Activated CD8-positive, alpha-beta memory T cell treated with anti-CD3 and anti-CD28 coated beads, Interleukin-2, amount 50 U/mL, for 1 hour (primary cell): ENCODE data around the gene DAB2IP.
"Not testable (repeated sequence)": the region's sequence is repeated elsewhere in the genome, so short reads cannot be mapped to it uniquely, and the experiment has no call there.

Source experiments
- DNase-seq: peaks from one replicate; pipeline ENCODE4 v3.0.0-alpha.2; 2020; ENCODE audit errors: extremely low read depth

Gene DAB2IP

DNA sequence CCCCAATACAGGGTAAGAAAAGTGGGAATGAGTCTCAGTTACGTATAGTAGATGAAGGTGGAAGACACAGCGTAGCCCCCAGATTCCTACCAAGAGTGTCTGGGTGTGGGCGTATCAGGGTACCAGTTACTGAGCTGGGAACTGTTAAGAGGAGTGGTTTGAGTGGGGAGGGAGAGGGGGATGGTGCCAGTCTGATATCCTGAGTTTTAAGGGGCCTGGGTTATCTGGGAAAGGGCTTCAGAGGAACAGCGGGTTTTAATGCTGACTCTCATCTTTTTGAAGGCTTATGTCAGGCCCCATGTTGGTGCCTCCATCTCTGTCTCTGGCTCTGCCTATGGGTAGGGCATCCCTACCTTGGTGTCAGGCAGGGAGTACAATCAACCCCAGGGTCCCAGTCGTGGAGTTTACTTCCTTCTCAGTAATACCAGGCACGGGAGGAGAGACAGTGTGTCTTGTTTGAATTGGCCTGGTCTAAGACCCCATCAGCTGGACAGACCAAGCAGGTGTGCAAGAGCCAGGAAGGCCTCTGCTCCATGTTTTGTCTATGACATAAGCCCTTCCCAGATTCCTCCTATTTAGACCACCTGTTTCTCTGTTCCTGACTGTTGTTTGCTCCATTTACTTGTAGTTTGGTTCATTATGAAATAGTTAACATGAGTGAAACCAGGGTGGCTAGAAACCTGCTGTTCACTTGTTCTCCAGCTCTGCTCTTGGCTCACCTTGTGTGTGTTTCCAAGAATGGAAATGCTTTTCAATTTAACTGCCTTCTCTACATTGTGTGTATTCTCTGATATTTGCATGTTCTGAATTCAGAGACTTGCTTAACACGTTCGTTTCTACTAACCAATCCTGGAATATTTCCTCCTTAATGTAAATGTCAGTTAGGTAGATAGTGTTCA lies 125.6 kb downstream of the DAB2IP start:
- no peak for DNase-seq

DNA sequence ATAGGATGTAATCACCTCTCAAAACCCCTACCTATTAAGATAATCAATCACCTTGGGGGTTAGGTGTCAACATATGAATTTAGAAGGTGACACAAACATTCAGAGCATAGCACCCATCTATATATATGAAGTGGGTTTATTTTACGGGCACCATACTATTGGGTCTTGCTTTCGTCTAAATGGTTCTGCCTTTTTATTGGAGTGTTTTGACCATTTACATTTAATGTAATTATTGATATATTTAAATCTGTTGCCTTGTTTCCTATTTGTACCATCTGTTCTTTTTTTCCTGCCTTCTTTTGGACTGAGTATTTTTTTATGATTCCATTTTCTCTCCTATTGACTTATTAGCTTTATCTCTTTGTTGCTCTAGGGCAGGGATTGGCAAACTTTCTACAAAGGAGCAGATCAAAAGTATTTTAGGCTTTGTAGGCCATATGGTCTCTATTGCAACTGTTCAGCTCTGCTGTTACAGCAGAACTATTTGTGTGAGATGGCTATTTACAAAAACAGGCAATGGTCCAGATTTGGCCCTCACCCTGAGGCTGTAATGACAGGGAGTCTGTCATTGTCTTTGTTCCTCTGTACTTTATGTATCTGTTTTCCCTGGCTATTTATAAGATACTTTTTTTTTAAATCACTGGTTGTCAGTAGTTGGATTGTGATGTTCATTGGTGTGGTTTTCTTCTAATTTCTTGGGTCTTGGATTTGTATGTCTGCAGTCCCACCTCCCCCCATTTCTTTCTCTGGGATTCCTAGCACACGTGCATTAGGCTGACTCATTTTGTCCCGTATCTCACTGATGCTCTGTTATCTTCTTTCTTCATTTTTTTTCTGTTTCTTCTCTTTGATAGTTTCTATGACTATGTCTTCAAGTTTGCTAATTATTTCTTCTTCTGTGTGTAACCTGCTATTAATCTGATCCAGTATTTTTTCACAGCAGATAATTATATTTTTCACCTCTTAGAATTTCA lies 127.1 kb downstream of the DAB2IP start:
- no peak for DNase-seq

DNA sequence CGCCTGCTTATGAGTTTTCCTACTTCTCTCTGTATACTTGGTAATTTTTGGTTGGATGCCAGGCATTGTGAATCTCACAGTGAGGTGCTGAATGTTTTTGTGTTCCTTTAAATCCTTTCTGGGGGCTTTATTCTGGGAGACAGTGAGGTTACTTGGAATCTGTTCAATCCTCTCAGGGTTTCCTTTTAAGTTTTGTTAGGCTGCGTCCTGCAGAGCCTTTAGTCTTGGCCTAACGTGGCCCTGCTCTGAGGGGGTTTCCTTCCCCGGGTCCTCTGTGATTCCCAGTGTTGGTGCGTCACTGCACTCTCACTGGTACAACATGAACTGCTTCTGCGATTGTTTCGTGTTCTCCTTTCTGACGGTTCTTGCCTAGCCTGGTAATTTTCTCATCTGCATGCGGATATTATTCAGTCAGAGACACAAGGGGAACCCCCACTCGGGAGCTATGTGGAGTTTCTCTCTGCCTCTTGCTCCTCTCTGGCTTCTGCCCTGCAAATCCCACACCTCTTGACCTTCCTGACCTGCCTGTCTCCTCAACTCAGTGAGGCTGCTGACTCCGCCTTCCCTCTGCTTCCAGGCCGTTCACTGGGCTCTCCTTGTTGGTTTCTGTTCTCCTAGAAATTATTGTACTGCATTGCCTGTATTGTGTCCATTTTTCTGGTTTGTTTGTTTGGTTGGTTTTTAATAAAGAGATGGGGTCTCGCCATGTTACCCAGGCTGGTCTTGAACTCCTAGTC lies 128.1 kb downstream of the DAB2IP start:
- no peak for DNase-seq

DNA sequence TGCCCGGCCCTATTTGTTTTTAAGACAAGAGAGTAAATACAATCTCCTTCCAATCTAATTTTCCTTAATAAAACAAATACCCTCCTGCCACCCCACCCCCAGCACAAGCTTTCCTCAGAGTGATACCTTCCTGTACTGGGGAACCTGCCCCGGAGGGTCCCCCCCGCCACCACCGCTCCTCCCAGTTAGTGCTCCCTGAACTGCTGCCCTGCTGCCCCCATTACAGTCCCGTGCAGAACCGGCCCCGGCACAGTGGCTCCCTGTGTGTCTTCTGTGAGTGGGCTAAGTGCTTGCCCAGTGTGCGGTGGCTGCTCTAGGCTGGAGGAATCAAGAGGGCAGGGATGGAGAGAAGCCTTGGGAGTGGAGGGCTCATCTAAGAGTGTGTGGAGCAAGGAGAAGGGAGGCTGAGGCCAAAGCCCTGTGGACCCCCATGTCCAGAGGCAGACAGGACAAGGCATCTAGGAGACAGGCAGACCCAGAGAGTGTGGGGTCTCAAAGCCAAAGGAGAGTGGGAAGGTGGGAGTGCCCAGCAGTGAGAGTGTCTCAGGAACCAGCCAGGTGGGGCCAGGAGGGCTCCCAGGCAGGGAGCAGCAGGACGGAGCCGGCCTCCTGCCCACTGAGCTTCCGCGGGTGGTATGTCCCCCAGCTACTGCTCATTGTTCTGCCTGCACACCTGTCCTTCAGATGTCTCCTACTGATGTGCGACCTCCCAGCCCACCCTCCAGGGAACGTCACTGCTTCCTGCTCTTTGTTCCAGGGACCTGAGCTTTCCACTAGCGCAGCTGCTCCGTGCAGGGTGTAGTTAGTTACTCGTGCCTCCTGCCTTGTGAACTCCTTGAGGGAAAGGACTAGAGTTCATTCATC lies 129.0 kb downstream of the DAB2IP start:
- no peak for DNase-seq

DNA sequence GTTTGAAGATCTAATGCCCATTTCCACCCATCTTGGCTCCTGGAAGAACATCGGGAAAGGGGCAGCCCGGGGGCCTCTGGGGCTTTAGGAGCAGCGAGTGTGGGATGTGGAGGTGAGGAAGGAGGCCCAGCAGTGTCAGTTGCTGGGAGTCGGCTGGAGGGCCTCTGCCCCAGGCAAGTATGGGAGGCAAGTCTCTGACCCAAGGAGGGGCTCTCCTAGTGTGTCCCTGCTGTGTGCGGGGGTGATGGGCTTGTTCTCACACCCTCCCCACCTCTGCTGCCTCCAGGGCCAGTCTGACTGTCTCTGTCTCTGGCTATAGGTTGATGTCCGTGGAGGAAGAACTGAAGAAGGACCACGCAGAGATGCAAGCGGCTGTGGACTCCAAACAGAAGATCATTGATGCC lies 129.7 kb downstream of the DAB2IP start:
- no peak for DNase-seq

DNA sequence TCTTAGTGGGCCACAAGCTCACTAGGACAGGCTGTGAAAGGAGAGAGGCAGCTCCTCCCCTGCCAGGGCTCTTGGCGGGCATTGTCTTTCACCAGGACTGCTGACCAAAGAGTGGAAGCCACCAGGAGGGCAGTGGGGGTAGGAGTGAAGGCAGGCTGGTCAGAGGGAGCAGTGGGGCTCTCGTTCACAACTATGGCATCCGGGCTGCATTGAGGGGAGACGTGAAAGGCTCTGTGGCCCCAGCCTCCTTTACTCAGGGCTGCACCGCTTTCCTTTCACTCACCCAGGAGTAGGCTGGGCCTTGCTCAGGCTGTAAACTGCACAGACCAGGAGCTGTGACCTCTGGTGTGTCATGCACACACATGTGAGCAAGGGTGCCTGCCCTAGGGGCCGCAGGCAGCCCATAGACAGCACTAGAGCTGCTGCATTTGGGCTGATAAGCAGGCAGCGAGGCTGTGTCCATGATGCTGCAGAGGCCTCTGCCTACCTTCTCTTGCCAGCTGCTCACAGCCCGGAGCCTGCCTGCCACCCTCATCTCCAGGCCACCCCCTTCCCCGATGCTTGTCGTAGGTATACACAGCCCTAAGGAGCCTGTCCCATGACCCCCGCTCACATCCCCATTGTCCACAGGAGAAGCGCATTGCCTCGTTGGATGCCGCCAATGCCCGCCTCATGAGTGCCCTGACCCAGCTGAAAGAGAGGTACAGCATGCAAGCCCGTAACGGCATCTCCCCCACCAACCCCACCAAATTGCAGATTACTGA lies 130.4 kb downstream of the DAB2IP start:
- DNase-seq = no peak

DNA sequence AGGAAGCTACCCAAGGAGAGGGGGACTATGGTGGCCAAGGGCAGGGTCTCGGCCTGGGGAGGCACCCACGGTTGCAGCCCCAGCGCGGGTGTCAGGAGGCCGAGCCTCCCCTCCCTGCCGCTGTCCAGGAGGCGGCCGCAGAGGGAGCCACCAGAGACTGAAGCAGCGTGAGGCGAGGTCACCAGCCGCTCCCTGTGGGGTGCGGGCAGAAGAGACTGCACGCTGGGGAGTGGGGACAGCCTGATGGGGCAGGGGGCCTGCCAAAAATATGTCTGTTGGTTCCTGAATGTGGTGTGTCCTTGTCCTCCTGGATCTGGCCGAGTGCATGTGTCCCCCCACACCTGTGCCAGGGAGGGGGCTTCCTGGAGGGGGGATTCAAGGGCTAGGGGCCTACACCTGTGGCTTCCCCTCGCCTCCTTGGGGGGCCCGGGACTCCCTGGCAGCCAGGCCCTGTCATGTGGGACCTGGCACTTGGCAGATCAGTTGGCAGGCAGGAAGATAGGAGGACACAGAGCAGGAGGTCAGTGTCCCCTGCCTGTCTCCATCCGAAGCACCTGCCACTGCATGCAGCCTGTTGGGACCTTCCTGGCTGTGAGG lies 131.2 kb downstream of the DAB2IP start:
- no peak for DNase-seq

DNA sequence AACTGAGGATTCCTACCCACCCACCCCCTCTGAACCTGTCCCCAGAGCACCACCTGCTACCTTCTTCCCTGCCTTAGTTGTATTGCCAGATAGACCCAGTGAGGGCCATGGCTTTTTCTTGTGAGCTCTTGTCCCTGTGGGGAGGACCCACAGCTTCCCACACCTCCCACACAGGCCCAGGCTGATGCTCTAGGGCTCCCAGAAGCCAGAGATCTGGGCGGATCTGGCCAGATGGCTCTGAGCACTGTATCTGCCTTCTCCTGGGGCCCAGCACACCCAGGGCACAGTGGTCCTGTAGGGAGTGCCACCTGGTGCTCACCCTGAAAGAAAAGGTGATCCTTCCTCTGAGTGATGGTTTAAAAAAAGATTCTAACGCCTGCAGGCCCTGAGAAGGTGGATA lies 131.7 kb downstream of the DAB2IP start:
- DNase-seq = no peak

DNA sequence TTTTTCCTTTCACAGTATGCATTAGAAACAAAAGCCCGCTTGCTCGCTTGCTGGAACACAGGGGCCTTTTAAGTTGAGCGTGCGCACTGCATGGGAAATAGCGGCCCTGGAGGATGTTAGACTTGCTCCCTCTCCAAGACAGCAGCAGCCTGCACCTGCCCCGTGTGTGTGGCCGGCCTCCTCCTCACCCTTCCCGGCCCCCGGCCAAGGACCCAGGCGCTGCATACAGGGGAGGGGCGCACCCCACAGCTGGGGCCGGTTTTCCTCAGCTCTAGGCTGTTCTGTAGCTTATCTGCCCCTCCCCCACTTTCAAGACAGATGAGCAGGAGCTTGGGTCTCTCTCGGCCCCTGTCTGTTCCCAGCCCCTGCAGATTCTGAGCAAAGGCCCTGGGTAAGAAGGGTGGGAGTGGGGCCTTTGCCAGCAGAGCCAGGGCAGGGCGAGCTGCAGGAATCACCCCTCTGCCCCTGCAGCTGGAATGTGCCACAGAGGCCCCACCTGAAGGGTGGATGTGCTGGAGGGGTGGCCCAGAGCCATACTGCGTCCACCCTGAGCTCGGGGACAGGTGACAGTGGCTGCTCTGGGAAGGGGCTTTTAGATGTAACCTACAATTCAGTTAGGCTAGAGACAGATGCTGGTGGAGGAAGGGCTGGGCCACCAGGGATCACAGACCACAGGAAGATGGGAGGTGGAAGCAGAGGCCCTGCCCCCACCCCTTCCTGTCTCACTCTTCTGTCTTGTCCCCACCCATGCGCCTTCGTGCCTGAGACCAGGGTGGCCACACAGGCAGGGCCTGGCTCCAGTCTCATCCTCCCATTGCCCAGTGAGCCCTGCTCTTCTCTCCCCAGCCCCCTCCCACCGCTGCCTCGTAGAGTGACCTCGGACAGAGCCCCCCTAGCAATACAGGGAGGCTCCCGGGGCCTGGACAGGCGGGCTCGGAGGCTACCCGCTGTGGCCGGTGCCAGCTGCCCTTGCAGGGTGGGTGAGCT lies 132.4 kb downstream of the DAB2IP start:
- no peak for DNase-seq

DNA sequence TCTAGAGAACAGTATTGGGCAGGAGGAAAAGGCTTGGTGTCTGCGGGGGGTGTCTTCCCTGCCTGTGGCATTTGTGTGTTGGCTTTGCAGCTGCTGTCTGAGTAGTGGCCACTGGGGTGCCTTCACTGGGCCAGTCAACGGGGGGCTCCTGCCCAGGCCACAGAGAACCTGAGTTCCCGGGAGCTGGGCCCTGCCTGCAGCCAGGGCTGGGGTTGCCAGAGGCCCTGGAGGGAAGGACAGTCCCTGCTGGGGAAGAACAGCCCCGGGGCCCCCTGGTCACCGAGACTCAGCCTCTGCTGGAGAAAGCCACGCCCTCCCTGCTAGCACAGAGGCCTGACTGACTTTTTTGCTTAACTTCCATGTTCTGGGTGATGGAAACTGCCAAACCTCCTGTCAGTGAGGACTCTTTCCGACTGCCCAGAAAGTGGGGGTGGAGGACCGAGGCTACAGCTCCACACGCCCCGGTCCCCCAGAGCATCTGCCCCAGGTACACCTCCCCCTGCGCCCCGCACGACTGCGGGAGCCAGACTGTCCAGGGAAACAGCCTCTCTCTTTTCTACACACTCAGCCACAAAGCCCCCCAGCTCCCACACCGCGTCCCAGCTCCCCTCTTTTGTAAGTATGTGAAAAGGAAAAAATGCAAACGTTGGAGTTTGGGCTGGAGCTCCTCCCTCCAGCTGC lies 133.4 kb downstream of the DAB2IP start:
- no peak for DNase-seq

DNA sequence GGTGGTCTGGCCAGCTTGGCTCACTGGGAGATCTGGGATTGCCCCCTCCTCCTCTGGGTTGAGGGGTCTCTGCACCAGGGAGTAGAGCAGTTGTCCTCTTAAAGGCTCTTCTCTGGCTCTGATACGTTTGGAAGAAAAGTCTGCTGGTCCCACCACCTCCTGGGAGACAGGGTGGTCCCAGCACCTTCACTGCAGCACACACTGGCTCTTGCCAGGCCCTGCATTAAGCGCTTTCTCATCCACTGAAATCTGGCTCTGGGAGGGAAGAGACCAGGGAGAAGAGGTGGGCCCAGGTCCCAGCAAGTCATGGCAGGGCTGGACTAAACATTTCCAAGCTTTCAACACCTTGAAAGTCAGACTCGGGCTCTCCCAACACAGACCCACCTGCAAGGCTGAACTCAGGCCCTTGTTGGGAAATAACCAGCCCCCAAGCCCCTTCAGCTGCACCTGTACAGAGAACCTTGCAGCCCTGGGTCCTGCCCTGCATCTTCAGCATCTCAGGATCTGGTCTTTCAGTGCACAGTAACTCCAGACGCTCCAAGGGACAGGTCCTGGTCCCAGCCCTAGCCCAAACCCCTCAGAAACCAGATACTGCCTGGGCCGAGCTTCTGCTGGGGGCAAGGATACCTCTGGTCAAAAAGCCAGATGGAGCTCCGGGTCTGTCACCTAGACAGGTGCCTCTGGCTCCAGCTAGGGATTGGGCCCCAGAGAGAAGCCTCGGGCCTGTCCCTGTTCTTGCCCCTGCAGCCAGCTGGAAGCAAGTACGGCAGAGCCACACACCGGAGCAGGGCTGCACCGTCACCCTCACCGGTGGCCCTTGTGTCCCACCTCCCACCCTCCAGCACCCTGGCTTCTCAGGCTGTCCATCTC lies 134.5 kb downstream of the DAB2IP start:
- DNase-seq = no peak

DNA sequence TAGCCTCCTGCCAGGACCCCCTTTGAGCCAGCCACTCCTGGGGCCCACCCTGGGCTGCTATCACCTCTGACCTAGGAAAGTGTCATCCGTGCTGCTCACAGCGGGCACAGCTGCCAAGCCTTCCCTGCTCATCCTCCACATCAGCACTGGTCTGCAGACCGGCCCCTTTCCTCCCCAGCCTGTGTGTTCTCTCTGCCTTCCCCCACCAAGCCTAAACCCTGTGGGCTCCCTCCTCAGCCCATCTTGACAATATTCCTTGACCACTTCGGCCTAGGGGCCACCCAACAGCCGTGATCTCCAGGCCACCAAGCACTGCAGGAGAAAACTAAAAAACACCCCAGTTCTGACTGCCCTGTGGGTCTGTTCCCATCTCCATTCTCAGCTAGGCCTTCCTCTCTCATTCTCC lies 135.1 kb downstream of the DAB2IP start:
- DNase-seq = no peak

DNA sequence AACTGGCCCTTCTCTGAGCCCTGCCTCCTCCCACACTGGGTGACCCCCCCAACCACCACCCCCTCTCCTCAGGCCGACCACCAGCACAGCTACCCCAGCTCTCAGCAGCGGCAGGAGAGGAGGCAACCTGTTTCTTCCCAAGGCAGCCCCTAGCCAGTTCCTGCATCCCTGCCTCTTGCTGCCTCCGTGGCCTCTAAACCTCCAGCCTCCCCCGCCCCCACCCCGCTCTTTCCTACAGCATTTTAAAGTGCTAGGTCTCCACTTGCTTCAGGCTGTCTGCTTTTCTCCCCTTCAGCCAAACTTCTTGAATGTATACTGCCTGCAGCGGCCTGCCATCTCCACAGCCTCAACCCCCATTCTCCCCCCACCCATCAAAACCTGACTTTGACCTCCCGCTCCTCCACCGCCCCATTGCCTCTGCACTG lies 135.6 kb downstream of the DAB2IP start:
- no peak for DNase-seq

DNA sequence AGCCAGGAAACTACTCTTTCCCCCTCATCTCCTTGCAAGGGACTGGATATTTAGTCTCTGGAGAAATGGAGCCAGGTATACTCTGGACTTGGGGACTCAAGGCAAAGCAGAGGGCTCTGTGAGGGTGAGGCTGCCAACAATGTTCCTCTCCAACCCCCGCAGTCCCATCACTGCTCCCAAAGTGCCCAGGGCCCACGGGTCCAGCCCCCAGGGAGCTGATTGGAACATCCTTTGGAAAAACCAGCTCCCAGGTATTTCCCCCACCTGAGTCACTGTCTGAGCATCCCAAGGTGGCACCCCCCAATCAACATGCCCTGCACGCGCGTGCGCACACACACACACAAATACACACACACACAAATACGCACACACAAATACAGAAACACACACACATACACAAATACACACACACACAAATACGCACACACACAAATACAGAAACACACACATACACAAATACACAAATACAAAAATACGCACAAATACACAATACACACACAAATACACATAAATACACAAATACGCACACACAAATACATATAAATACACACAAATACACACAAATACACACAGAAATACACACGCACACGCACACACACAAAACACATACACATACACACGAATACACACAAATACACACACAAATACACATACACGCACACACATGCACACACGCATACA lies 137.4 kb downstream of the DAB2IP start:
- DNase-seq = no peak

DNA sequence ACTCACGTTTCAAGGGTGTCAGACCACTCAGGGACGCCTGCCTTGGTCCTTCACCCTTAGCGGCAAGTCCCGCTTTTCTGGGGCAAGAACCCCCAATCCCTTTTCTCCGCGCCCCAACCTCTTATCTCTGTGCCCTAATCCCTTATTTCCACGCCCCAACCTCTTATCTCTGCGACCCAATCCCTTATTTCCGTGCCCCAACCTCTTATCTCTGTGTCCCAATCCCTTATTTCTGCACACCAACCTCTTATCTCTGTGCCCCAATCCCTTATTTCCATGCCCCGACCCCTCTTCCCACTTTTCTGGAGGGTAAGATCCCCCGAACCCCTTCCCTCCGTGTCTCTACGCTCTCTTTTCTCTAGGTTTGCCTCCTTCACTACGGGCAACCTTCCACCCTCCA lies 139.4 kb downstream of the DAB2IP start:
- DNase-seq = no peak

DNA sequence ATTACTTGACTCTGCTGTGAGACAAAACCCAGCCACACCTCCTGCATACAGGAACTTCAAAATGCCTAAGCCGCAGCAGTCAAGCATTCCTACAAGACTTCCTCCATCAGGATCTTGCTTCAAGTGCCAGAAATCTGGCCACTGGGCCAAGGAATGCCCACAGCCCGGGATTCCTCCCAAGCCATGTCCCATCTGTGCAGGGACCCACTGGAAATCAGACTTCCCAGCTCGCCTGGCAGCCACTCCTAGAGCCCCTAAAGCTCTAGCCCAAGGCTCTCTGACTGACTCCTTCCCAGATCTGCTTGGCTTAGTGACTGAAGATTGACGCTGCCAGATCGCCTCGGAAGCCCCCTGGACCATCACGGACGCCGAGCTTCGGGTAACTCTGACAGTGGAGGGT lies 141.0 kb downstream of the DAB2IP start:
- DNase-seq = not testable (repeated sequence)
